Upper lobe of right lung (tissue), 1 donor: ENCODE results near the gene CAND2. TPM values are rescaled to one million over a fixed set of nuclear protein-coding genes. Genes with fewer than 3 reads are reported as not detected.
"Not testable (repeated sequence)": the region's sequence is repeated elsewhere in the genome, so short reads cannot be mapped to it uniquely, and the experiment has no call there.

Experiments
- ATAC-seq: fragments of 200-7000 bp; cut with Tn5 transposase; one replicate; pipeline ENCODE4 v1.9.1; 2020; ENCODE audit warnings: mild to moderate bottlenecking, moderate library complexity
- DNase-seq: peaks from one replicate; pipeline ENCODE4 v3.0.0-alpha.2; 2020
- H3K27ac ChIP-seq: fragments of 200-600 bp; one replicate; pipeline ENCODE4 v1.8.0; 2022
- H3K27me3 ChIP-seq: fragments of 200-600 bp; one replicate; pipeline ENCODE4 v1.8.0; 2022; ENCODE audit warnings: mild to moderate bottlenecking
- H3K36me3 ChIP-seq: fragments of 200-600 bp; one replicate; pipeline ENCODE4 v1.8.0; 2022
- H3K4me1 ChIP-seq: fragments of 200-600 bp; one replicate; pipeline ENCODE4 v1.8.0; 2022
- H3K4me3 ChIP-seq: fragments of 200-600 bp; one replicate; pipeline ENCODE4 v1.8.0; 2022; ENCODE audit warnings: mild to moderate bottlenecking
- H3K9me3 ChIP-seq: fragments of 200-600 bp; one replicate; pipeline ENCODE4 v1.8.0; 2022
- CTCF ChIP-seq: fragments of 200-600 bp; IDR thresholded peaks from one replicate; pipeline ENCODE4 v1.8.0; 2022; ENCODE audit warnings: antibody characterized with exemption
- intact Hi-C: fragments of 100-400 bp; cut with DNase I; formaldehyde crosslinking; loops from one replicate; pipeline ENCODE4 v1.11.0; 2022
- total RNA-seq: library from RNA; stranded (reverse); fragmentation: NEBNext Ultra II Directional; extraction: Animal tissue kit (Norgen Biotek cat#: 25700); gene quantifications from one replicate; pipeline ENCODE4 v1.2.1, GENCODE V29; 2021
- donor health status: DM: no; HTN: yes; CAD: no; lungs with severe emphysema.

The CAND2 gene
- total RNA-seq, 1 donor from 2014 or later, result 7.8 TPM

- Histone ChIP-seq H3K4me1 (no peaks in the 10 kb centered on the region), H3K27me3 (no peaks in the 10 kb centered on the region), H3K9me3 (no peaks in the 10 kb centered on the region), H3K4me3 (no peak overlapping the region), H3K36me3 (no peaks in the 10 kb centered on the region), H3K27ac (no peak overlapping the region)
- no peak for TF ChIP-seq CTCF
- ATAC-seq, result no peak
- intact Hi-C loops, result no loop called here
- DNase-seq, result no peak
Observed at GRCh38 chr3:12773030-12773709, 23.3 kb upstream of the CAND2 start.

DNA sequence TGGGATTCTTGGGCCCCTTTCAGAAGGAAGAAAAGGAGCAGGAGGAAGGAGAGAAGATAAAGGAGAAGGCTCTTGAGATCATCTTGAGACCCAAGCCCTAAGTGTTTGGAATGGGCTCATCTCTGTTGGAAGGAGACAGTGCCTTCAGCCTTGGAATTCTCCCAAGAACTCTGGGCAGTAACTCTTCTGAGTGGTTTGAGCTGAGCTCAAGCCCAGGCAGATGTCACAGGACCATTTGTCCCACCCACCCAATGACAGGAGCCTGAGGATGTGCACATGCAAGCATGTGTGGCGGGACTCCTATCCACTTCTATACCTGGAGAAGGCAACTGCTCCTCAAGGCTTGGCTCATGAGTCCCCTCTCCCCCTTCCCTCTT is 22.8 kb upstream of the CAND2 start:
- H3K27ac ChIP-seq, result no peak overlapping the region
- DNase-seq, result no peak
- no peak overlapping the region for H3K4me3 ChIP-seq
- H3K4me1 ChIP-seq, result no peaks in the 10 kb centered on the region
- TF ChIP-seq CTCF, result no peak
- no peaks in the 10 kb centered on the region for H3K36me3 ChIP-seq
- H3K9me3 ChIP-seq, result no peaks in the 10 kb centered on the region
- no peaks in the 10 kb centered on the region for H3K27me3 ChIP-seq
- no peak for ATAC-seq
- intact Hi-C loops, result no loop called here

DNA sequence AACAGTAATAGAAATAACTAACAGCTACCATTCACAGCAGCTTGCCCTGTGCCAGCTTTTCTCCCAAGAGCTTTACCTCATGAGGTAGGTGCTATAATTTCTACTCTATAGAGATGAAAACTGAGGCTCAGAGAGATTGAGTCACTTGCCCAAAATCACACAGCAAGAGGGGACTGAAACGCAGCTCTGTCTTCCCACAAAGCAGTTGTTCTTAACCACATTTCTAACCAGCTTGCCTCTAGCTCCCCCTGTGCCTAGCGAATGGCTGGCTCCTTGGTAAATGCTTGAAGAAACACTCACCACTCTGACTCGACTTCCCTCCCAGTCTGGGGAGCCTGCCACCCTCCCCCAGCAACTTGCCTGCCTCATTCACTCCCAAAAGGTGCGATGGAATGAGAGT is 21.9 kb upstream of the CAND2 start:
- H3K27me3 ChIP-seq, result no peaks in the 10 kb centered on the region
- intact Hi-C loops, result no loop called here
- no peak for ATAC-seq

GRCh38 chr3:12775226-12775625 is 21.3 kb upstream of the CAND2 start:
- H3K27ac ChIP-seq, result no peak overlapping the region
- H3K4me1 ChIP-seq, result no peaks in the 10 kb centered on the region
- no peak for TF ChIP-seq CTCF
- H3K4me3 ChIP-seq, result no peak overlapping the region
- H3K27me3 ChIP-seq, result no peaks in the 10 kb centered on the region
- intact Hi-C loops, result no loop called here
- DNase-seq, result no peak
- no peaks in the 10 kb centered on the region for H3K36me3 ChIP-seq
- no peak for ATAC-seq
- H3K9me3 ChIP-seq, result no peaks in the 10 kb centered on the region

More for the DNA sequence above, 21.9 kb upstream of the CAND2 start:
- DNase-seq, result no peak
- no peaks in the 10 kb centered on the region for H3K9me3 ChIP-seq
- H3K36me3 ChIP-seq, result no peaks in the 10 kb centered on the region
- TF ChIP-seq CTCF, result no peak
- H3K4me3 ChIP-seq, result no peak overlapping the region
- no peak overlapping the region for H3K27ac ChIP-seq
- no peaks in the 10 kb centered on the region for H3K4me1 ChIP-seq

- H3K4me1 ChIP-seq, DNase-seq, intact Hi-C loops, ATAC-seq, H3K27ac ChIP-seq, H3K27me3 ChIP-seq, H3K4me3 ChIP-seq, H3K9me3 ChIP-seq, H3K36me3 ChIP-seq: not testable (repeated sequence)
Observed at GRCh38 chr3:12775970-12776369, 20.5 kb upstream of the CAND2 start.

DNA sequence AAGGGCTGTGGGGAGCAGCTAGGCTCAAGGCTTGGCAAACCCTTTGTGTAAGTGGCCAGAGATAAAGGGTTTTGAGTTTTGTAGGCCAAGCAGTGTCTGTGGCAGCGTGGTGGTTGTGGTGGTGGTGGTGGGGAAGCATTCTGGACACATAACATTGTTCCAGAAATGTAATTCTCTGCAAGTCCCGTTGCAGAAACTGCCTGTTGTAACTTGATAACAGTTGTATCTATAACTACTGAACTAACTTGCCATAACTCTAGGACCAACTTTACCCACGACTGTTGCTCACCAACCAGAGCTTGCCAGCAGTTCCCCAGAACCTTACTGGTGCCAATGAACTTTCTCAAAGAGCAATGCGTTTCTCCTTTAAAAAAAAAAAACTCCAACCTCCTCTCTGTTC is 19.3 kb upstream of the CAND2 start:
- intact Hi-C loops, result no loop called here
- DNase-seq, result no peak

More for the DNA sequence above, 19.3 kb upstream of the CAND2 start:
- Histone ChIP-seq H3K9me3 (no peaks in the 10 kb centered on the region), H3K4me3 (no peak overlapping the region), H3K27ac (no peak overlapping the region), H3K4me1 (no peaks in the 10 kb centered on the region), H3K36me3 (no peaks in the 10 kb centered on the region), H3K27me3 (no peaks in the 10 kb centered on the region)
- no peak for TF ChIP-seq CTCF
- no peak for ATAC-seq
